Spleen (tissue), 7 donors: ENCODE measurements around the gene AMOTL1.

Experiments used
- POLR2AphosphoS5 ChIP-seq, 3 donors: sonication (generic); formaldehyde crosslinking; IDR thresholded peaks; one replicate each; pipeline ENCODE4 v1.5.1; 2017; ENCODE audit warnings: antibody characterized with exemption in 3 of 3
- TF ChIP-seq, protein P1 (sequence below), 11 experiments: fragments of 200-600 bp in 7 of 11; fragments of 450-650 bp in 4 of 11; sonication (generic) in 4 of 11; IDR thresholded peaks in 8 of 11; conservative IDR thresholded peaks in 3 of 11; 1 replicate in 7 of 11; 2 replicates in 4 of 11; pipeline versions ENCODE4 v1.4.0 to v1.8.0; 2016 to 2021; ENCODE audit warnings: antibody characterized with exemption in 11 of 11, inconsistent platforms in 4 of 11, mild to moderate bottlenecking in 1 of 11
- donor health status: DM: no; HTN: no; CAD: no; lungs with moderate emphysema.
- donor health status: DM: no; HTN: no; CAD: no.
- donor health status: DM: no; HTN: no; CAD: no.

DNA sequence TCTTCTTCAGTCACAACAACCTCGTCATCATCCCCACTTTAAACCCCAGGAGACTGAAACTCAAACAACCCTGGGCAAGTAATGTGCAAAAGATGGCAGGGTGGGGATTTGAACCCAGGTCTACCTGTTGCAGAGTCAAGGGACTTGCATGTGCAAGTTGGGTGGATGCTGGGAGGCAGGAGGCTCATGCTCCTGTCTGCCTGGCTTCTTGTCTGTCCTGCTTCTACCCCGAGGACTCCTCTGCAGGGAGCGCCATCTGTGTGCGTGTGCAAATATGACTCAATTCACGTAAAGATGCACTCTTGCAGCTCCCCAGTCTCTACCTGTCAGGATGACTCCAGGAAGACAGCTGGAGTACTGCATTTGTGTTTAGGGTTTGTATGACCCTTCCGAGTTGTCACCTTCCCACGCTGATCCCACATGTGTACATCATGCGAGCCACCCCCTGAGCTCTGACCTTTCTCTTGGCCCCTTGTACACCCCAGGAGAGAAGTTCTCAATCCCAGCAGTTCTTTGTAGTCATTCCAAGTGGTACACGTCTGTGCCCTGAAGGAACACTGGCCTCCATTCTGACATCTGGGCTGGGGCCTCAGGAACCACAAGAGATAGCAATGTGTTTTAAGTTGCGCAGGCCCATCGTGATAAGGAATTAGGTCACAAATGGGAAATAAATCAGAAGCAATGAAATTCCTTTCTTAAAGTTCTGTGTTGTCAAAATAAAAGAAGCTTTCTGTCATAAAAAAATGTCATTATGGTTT, 109.5 kb downstream of the AMOTL1 start:
- TF ChIP-seq, protein P1, sequence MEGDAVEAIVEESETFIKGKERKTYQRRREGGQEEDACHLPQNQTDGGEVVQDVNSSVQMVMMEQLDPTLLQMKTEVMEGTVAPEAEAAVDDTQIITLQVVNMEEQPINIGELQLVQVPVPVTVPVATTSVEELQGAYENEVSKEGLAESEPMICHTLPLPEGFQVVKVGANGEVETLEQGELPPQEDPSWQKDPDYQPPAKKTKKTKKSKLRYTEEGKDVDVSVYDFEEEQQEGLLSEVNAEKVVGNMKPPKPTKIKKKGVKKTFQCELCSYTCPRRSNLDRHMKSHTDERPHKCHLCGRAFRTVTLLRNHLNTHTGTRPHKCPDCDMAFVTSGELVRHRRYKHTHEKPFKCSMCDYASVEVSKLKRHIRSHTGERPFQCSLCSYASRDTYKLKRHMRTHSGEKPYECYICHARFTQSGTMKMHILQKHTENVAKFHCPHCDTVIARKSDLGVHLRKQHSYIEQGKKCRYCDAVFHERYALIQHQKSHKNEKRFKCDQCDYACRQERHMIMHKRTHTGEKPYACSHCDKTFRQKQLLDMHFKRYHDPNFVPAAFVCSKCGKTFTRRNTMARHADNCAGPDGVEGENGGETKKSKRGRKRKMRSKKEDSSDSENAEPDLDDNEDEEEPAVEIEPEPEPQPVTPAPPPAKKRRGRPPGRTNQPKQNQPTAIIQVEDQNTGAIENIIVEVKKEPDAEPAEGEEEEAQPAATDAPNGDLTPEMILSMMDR (IDR thresholded peaks at IDR 0.05 in 8 of 11, conservative IDR thresholded peaks at IDR 0.05 in 3 of 11): no peak
- no peak for TF ChIP-seq POLR2AphosphoS5 (IDR thresholded peaks at IDR 0.05)
